Activated naive CD4-positive, alpha-beta T cell (primary cell): ENCODE data around the gene TPSAB1.
A peak's percentile ranks its signal among the peaks of the same experiment; 100 is the strongest.
"Not testable (repeated sequence)": the region's sequence is repeated elsewhere in the genome, so short reads cannot be mapped to it uniquely, and the experiment has no call there.

Source experiments
- DNase-seq, 4 experiments: peaks; one replicate each; lab custom pipeline; 2025; lab: John Stamatoyannopoulos, UW

TPSAB1 gene

GRCh38 chr16:1269418-1269817, 28.9 kb downstream of the TPSAB1 start:
- not testable (repeated sequence) for DNase-seq

GRCh38 chr16:1271380-1271723, 30.8 kb downstream of the TPSAB1 start:
- DNase-seq = no peak

GRCh38 chr16:1271724-1272413, 31.4 kb downstream of the TPSAB1 start:
- peak in 1 of 4 experiments; percentile 9 for DNase-seq

GRCh38 chr16:1272453-1273198, 32.1 kb downstream of the TPSAB1 start:
- DNase-seq = no peak

- no peak for DNase-seq
Measured at GRCh38 chr16:1273816-1274215, 33.3 kb downstream of the TPSAB1 start.

GRCh38 chr16:1274767-1275166, 34.3 kb downstream of the TPSAB1 start:
- no peak for DNase-seq

- DNase-seq = no peak
Measured at GRCh38 chr16:1275791-1276579, 35.5 kb downstream of the TPSAB1 start.

GRCh38 chr16:1276580-1276878, 36.0 kb downstream of the TPSAB1 start:
- DNase-seq = no peak

GRCh38 chr16:1277151-1277598, 36.7 kb downstream of the TPSAB1 start:
- no peak for DNase-seq

GRCh38 chr16:1277617-1278282, 37.2 kb downstream of the TPSAB1 start:
- no peak for DNase-seq

GRCh38 chr16:1278477-1278876, 38.0 kb downstream of the TPSAB1 start:
- DNase-seq = no peak

GRCh38 chr16:1279081-1279944, 38.8 kb downstream of the TPSAB1 start:
- DNase-seq = no peak

- DNase-seq = no peak
Measured at GRCh38 chr16:1279945-1280589, 39.6 kb downstream of the TPSAB1 start.

- DNase-seq = no peak
Measured at GRCh38 chr16:1280783-1281182, 40.3 kb downstream of the TPSAB1 start.

GRCh38 chr16:1281517-1281916, 41.0 kb downstream of the TPSAB1 start:
- no peak for DNase-seq

- DNase-seq = no peak
Measured at GRCh38 chr16:1282324-1282973, 41.9 kb downstream of the TPSAB1 start.

GRCh38 chr16:1283296-1283695, 42.8 kb downstream of the TPSAB1 start:
- DNase-seq = no peak

- DNase-seq = no peak
Measured at GRCh38 chr16:1283996-1284616, 43.6 kb downstream of the TPSAB1 start.

- DNase-seq = no peak
Measured at GRCh38 chr16:1285669-1286512, 45.4 kb downstream of the TPSAB1 start.
